Ramos (cell line): ENCODE data around the gene NRG3.

Source experiments
- in situ Hi-C: fragments of 300-500 bp; cut with MboI; formaldehyde crosslinking; loops from one replicate; pipeline ENCODE4 v1.14.3; 2022; ENCODE audit warnings: low sequenced_read_pairs; ENCODE audit not compliant: unreplicated experiment

NRG3 gene

GRCh38 chr10:82254237-82254636, 379.2 kb downstream of the NRG3 start:
- in situ Hi-C loops = no loop called here

GRCh38 chr10:82256275-82256674, 381.3 kb downstream of the NRG3 start:
- in situ Hi-C loops = no loop called here

- in situ Hi-C loops = no loop called here
Observed at GRCh38 chr10:82266438-82266837, 391.4 kb downstream of the NRG3 start.

GRCh38 chr10:82267014-82267413, 392.0 kb downstream of the NRG3 start:
- in situ Hi-C loops = no loop called here

- in situ Hi-C loops = no loop called here
Observed at GRCh38 chr10:82267465-82267864, 392.5 kb downstream of the NRG3 start.

GRCh38 chr10:82267960-82268359, 393.0 kb downstream of the NRG3 start:
- in situ Hi-C loops = no loop called here

GRCh38 chr10:82277591-82277990, 402.6 kb downstream of the NRG3 start:
- in situ Hi-C loops = no loop called here

- in situ Hi-C loops = no loop called here
Observed at GRCh38 chr10:82278401-82279182, 403.6 kb downstream of the NRG3 start.

- in situ Hi-C loops = no loop called here
Observed at GRCh38 chr10:82282782-82283456, 407.9 kb downstream of the NRG3 start.

- in situ Hi-C loops = no loop called here
Observed at GRCh38 chr10:82284180-82284579, 409.2 kb downstream of the NRG3 start.

- in situ Hi-C loops = no loop called here
Observed at GRCh38 chr10:82288461-82288881, 413.5 kb downstream of the NRG3 start.

- in situ Hi-C loops = no loop called here
Observed at GRCh38 chr10:82289945-82290344, 415.0 kb downstream of the NRG3 start.

- in situ Hi-C loops = no loop called here
Observed at GRCh38 chr10:82294874-82295378, 419.9 kb downstream of the NRG3 start.

GRCh38 chr10:82308641-82309040, 433.6 kb downstream of the NRG3 start:
- in situ Hi-C loops = no loop called here

- in situ Hi-C loops = no loop called here
Observed at GRCh38 chr10:82310839-82311238, 435.8 kb downstream of the NRG3 start.

- in situ Hi-C loops = no loop called here
Observed at GRCh38 chr10:82313401-82313800, 438.4 kb downstream of the NRG3 start.

GRCh38 chr10:82318534-82318933, 443.5 kb downstream of the NRG3 start:
- in situ Hi-C loops = no loop called here

GRCh38 chr10:82319074-82319473, 444.1 kb downstream of the NRG3 start:
- in situ Hi-C loops = no loop called here

GRCh38 chr10:82319562-82319961, 444.6 kb downstream of the NRG3 start:
- in situ Hi-C loops = no loop called here

- in situ Hi-C loops = no loop called here
Observed at GRCh38 chr10:82321724-82322123, 446.7 kb downstream of the NRG3 start.

GRCh38 chr10:82331716-82332115, 456.7 kb downstream of the NRG3 start:
- in situ Hi-C loops = no loop called here

- in situ Hi-C loops = no loop called here
Observed at GRCh38 chr10:82335831-82336230, 460.8 kb downstream of the NRG3 start.
